Measurements from ENCODE around the gene TMED7. TPM values are rescaled to one million over a fixed set of nuclear protein-coding genes. Genes with fewer than 3 reads are reported as not detected.

TMED7 gene
- total RNA-seq, 2 donors from 2014 or later: 40.5 to 51.4 TPM

DNA sequence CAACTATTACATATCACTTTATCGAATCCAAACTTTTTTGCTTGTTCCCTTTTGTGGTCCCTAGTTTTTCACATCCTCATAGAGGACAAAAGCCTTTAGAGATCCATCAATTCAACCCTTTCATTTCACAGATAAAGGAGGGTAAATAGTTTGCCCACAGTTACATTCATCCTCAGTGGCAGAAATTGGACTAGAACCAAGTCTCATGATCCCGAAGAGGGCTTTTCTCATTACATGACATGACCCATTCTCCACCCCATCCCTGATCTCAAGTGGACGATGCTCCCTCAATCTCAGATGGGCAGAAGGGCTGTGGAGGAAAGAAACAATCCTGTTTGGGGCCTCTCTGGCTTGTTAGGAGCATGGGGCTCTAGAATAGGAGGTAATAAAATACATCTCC is 46.6 kb downstream of the TMED7 start:
- 70 to 87% methylated on average over 3 of the region's 3 CpGs for WGBS, 2 donors
- no peaks in the 10 kb centered on the region for H3K9me3 ChIP-seq
- H3K4me1 ChIP-seq: no peaks in the 10 kb centered on the region
- H3K36me3 ChIP-seq (replicated peaks in 1 of 2; ENCODE audit: insufficient read depth in 1 of 2, low read depth in 2 of 2): no peaks in the 10 kb centered on the region
- no peak for DNase-seq
- H3K27ac ChIP-seq: no peak overlapping the region
- no peak overlapping the region for H3K4me3 ChIP-seq
- H3K27me3 ChIP-seq: no peaks in the 10 kb centered on the region
- TF ChIP-seq POLR2A (IDR thresholded peaks at IDR 0.05) (no peak), CTCF (IDR thresholded peaks at IDR 0.05) (no peak)
- intact Hi-C loops (cut with DNase I): no loop called here
- ATAC-seq: no peak

- no peaks in the 10 kb centered on the region for H3K36me3 ChIP-seq (replicated peaks in 1 of 2; ENCODE audit: insufficient read depth in 1 of 2, low read depth in 2 of 2)
- ATAC-seq (no peak), DNase-seq (no peak)
- TF ChIP-seq CTCF (IDR thresholded peaks at IDR 0.05) (no peak), POLR2A (IDR thresholded peaks at IDR 0.05) (no peak)
- H3K4me1 ChIP-seq: no peaks in the 10 kb centered on the region
- no peak overlapping the region for H3K27ac ChIP-seq
- no peak overlapping the region for H3K4me3 ChIP-seq
- H3K9me3 ChIP-seq: no peaks in the 10 kb centered on the region
- 75 to 87% methylated on average over 3 of the region's 3 CpGs for WGBS, 2 donors
- intact Hi-C loops (cut with DNase I): no loop called here
- H3K27me3 ChIP-seq: no peaks in the 10 kb centered on the region
Measured at GRCh38 chr5:115578657-115579056, 47.2 kb downstream of the TMED7 start.

DNA sequence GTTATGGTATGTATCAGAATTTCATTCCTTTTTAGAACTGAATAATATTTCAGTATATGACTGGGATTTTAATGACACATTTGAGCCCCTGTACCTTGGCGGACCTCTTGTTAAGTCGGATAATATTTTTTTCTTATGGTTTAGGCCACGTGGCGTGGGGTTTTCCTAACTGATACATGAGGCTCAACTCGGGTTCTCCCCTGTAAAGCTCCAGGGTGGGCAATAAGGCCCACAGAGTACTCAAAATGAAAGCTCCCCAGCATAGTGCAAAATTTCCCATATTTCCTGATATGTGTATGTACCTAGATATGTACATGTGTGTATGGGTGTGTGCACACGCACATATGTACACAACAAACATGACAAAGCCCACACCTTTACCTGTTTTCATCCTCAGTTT is 48.1 kb downstream of the TMED7 start:
- intact Hi-C loops (cut with DNase I): no loop called here
- ATAC-seq (no peak), DNase-seq (no peak)
- H3K27ac ChIP-seq: no peak overlapping the region
- H3K36me3 ChIP-seq (replicated peaks in 1 of 2; ENCODE audit: insufficient read depth in 1 of 2, low read depth in 2 of 2): no peaks in the 10 kb centered on the region
- no peaks in the 10 kb centered on the region for H3K27me3 ChIP-seq
- TF ChIP-seq POLR2A (IDR thresholded peaks at IDR 0.05) (no peak), CTCF (IDR thresholded peaks at IDR 0.05) (no peak)
- no peaks in the 10 kb centered on the region for H3K9me3 ChIP-seq
- H3K4me1 ChIP-seq: no peaks in the 10 kb centered on the region
- 89 to 96% methylated on average over 6 of the region's 6 CpGs for WGBS, 2 donors
- H3K4me3 ChIP-seq: no peak overlapping the region

- intact Hi-C loops (cut with DNase I): no loop called here
- TF ChIP-seq POLR2A (IDR thresholded peaks at IDR 0.05) (no peak), CTCF (IDR thresholded peaks at IDR 0.05) (no peak)
- WGBS, 2 donors: 77 to 90% methylated on average over 2 of the region's 2 CpGs
Measured at GRCh38 chr5:115577329-115577728, 48.5 kb downstream of the TMED7 start.

GRCh38 chr5:115575167-115576070 is 50.4 kb downstream of the TMED7 start:
- intact Hi-C loops (cut with DNase I): no loop called here

More at GRCh38 chr5:115577329-115577728, 48.5 kb downstream of the TMED7 start:
- no peaks in the 10 kb centered on the region for H3K36me3 ChIP-seq (replicated peaks in 1 of 2; ENCODE audit: insufficient read depth in 1 of 2, low read depth in 2 of 2)
- no peaks in the 10 kb centered on the region for H3K4me1 ChIP-seq
- no peaks in the 10 kb centered on the region for H3K9me3 ChIP-seq
- DNase-seq: no peak
- H3K27me3 ChIP-seq: no peaks in the 10 kb centered on the region
- ATAC-seq: no peak
- no peak overlapping the region for H3K27ac ChIP-seq
- no peak overlapping the region for H3K4me3 ChIP-seq

More at GRCh38 chr5:115575167-115576070, 50.4 kb downstream of the TMED7 start:
- Histone ChIP-seq H3K27me3 (no peaks in the 10 kb centered on the region), H3K9me3 (no peaks in the 10 kb centered on the region), H3K27ac (no peak overlapping the region), H3K4me3 (no peak overlapping the region), H3K36me3 (replicated peaks in 1 of 2; ENCODE audit: insufficient read depth in 1 of 2, low read depth in 2 of 2) (no peaks in the 10 kb centered on the region), H3K4me1 (peaks cover 10% of the 10 kb centered on the region)
- ATAC-seq (no peak), DNase-seq (no peak)
- TF ChIP-seq POLR2A (IDR thresholded peaks at IDR 0.05) (no peak), CTCF (IDR thresholded peaks at IDR 0.05) (no peak)
- WGBS, 2 donors: 75 to 82% methylated on average over 5 of the region's 5 CpGs
